BJ (cell line): ENCODE measurements around the gene MAN2A1. TPM values are rescaled to one million over a fixed set of nuclear protein-coding genes. Genes with fewer than 3 reads are reported as not detected.
A peak's percentile ranks its signal among the peaks of the same experiment; 100 is the strongest.

Experiments
- CTCF ChIA-PET: fragments of 350-600 bp; formaldehyde crosslinking; extraction: SDS; loops from one replicate; lab custom pipeline; 2021; ENCODE audit warnings: antibody characterized with exemption, inconsistent platforms; lab: Yijun Ruan, JAX
- POLR2A ChIA-PET: fragments of 300-600 bp; sonication (Branson Sonifier 250); formaldehyde crosslinking; extraction: SDS; loops from one replicate; lab custom pipeline; 2021; ENCODE audit warnings: antibody characterized with exemption; lab: Charles Lee
- DNase-seq: peaks from one replicate; pipeline ENCODE4 v3.0.0-alpha.2; 2011; ENCODE audit warnings: low read depth
- H3K27me3 ChIP-seq: 2 replicates; pipeline ENCODE4 v1.6.0; 2011; ENCODE audit warnings: low read length; ENCODE audit not compliant: control insufficient read depth, insufficient read depth
- H3K36me3 ChIP-seq: 2 replicates; pipeline ENCODE4 v1.5.1; 2011; ENCODE audit warnings: low read length; ENCODE audit not compliant: control insufficient read depth, insufficient read depth
- H3K4me3 ChIP-seq: 2 replicates; pipeline ENCODE4 v1.5.1; 2011; ENCODE audit warnings: low read depth, mild to moderate bottlenecking, control low read depth, low read length
- polyA minus RNA-seq: library from RNA; depleted of rRNA, polyadenylated mRNA; stranded (reverse); fragments of >200 nt; gene quantifications from 2 replicates; pipeline ENCODE4 v1.2.3, GENCODE V29; 2011; rRNA and poly(A)+ RNA removed
- polyA plus RNA-seq: library from polyadenylated mRNA; depleted of rRNA; stranded (reverse); fragments of >200 nt; gene quantifications from 2 replicates; pipeline ENCODE4 v1.2.3, GENCODE V29; 2011; rRNA removed
- TF ChIP-seq, protein P1 (sequence below): IDR thresholded peaks from 2 replicates; pipeline ENCODE4 v1.5.1; 2011; ENCODE audit warnings: low read depth, mild to moderate bottlenecking, control low read depth, inconsistent platforms, low read length, moderate library complexity; ENCODE audit not compliant: insufficient read depth

The MAN2A1 gene
- 18.4 and 36.4 TPM in 2 replicates for polyA plus RNA-seq
- polyA minus RNA-seq: 26.2 and 30.7 TPM in 2 replicates

DNA sequence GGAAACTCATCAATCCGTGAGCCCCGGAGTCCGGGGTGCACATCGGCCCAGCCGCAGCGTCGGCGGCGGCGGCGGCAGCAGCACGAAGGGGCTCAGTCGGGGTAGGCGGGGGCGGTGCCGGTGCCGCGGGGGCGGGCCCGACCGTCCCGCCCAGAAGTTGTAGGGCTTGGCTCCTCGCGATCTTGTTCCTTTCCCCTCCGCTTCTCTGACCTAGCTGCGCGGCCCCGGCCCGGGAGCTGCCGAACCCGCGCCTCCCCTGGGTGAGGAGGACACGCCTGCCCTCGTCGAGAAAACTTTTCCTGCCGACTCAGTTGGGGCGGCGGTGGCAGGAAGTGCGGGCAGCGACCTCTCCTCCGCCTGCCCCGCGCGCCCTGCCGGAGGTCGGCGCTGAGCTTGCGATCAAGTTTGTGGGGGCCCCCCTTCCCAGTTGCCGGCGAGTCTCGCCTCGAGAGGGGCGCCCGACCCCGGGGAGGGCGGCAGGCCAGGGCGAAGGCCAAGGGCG lies at the start of gene MAN2A1:
Gene MAN2A1, plus strand, starts transcription at position 188 of the 502 bp plus-strand sequence. CDS start 491 bp downstream, outside the sequence.
- Histone ChIP-seq H3K36me3 (no peaks in the 10 kb centered on the region), H3K27me3 (no peaks in the 10 kb centered on the region), H3K4me3 (peak within 1 kb of the TSS; percentile 79)
- no peak for DNase-seq
- TF ChIP-seq, protein P1, sequence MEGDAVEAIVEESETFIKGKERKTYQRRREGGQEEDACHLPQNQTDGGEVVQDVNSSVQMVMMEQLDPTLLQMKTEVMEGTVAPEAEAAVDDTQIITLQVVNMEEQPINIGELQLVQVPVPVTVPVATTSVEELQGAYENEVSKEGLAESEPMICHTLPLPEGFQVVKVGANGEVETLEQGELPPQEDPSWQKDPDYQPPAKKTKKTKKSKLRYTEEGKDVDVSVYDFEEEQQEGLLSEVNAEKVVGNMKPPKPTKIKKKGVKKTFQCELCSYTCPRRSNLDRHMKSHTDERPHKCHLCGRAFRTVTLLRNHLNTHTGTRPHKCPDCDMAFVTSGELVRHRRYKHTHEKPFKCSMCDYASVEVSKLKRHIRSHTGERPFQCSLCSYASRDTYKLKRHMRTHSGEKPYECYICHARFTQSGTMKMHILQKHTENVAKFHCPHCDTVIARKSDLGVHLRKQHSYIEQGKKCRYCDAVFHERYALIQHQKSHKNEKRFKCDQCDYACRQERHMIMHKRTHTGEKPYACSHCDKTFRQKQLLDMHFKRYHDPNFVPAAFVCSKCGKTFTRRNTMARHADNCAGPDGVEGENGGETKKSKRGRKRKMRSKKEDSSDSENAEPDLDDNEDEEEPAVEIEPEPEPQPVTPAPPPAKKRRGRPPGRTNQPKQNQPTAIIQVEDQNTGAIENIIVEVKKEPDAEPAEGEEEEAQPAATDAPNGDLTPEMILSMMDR: 0 out of 2 replicates have a peak, but pooled peaks have one; percentile 9
- POLR2A ChIA-PET: interaction anchor here (0.6 kb wide), 1 partner anchor 1945 kb away, joined by 3 read pairs; no protein-coding TSS in a partner anchor
- CTCF ChIA-PET: interaction anchor here (0.7 to 1.2 kb wide), 4 partner anchors 25 to 223 kb away, joined by 3 read pairs; no protein-coding TSS in a partner anchor

DNA sequence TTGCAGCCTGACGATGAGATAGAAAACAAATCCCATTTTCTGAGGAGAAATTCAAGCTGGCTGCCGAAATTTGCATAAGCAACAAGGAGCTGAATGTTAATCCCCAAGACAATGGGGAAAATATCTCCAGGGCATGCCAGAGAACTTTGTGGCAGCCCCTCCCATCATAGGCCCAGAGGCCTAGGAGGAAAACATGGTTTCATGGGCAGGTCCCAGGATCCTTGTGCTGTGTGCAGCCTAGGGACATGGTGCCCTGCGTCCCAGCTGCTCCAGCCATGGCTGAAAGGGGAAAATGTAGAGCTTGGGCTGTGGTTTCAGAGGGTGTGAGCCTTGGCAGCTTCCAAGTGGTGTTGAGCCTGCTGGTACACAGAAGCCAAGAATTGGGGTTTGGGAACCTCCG lies 48.8 kb upstream of the MAN2A1 start:
- ChIA-PET POLR2A (no interaction called here), CTCF (interaction anchor here (0.6 kb wide), 1 partner anchor 668 kb away, joined by 3 read pairs; no protein-coding TSS in a partner anchor)
- no peak overlapping the region for H3K4me3 ChIP-seq
- no peaks in the 10 kb centered on the region for H3K36me3 ChIP-seq
- H3K27me3 ChIP-seq: no peaks in the 10 kb centered on the region
- no peak for DNase-seq
- TF ChIP-seq, protein P1: no peak

DNA sequence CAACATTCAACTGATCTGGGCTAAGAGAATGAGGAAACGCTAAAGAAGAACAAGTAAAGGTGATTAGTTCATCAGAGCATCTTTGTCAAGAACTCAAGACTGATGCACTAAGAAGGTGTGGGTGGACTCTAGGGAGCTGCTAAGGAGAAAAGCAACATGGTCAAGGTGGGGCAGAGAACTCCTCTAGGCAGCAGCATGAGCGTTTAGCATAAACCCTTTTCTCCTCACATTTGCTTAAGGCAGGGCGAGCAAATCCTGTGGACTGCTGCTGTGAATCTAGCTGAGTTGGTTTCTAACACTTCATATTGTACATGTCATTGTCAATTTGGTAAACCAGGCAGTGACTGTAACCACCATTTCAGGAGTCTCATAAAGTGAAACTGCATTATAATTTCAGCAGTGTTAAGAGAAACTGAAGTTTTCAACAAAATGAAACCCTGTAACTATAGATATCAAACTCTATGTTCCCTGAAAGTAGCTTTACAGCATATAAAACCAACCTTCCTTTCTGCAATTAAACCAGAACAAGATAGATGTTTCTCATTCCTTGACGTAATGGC lies 45.9 kb upstream of the MAN2A1 start:
- H3K36me3 ChIP-seq: no peaks in the 10 kb centered on the region
- H3K27me3 ChIP-seq: no peaks in the 10 kb centered on the region
- POLR2A ChIA-PET: no interaction called here
- H3K4me3 ChIP-seq: no peak overlapping the region
- DNase-seq: no peak
- TF ChIP-seq, protein P1: no peak
- CTCF ChIA-PET: no interaction called here

DNA sequence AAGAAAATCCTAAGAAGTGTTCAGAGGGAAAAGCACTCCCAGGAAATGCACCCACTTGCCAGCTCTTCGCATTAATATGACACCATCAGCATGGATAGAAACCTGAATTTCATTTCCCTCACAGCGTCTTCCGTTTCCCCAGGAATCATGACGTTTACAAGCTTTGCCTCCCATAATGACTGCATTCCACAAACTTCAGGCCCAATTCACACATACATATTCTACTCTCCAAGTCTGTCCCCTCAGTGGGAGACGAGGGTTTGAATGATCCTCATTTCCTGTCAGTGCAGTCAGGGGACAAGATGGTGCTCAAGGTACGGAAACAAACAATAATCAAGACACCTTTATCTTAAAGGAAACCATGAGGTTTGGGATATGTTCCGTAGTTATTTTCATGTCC lies 44.9 kb upstream of the MAN2A1 start:
- ChIA-PET POLR2A (no interaction called here), CTCF (interaction anchor here (1.0 kb wide), 1 partner anchor 44 kb away, joined by 3 read pairs; no protein-coding TSS in a partner anchor)
- no peaks in the 10 kb centered on the region for H3K36me3 ChIP-seq
- DNase-seq: no peak
- H3K4me3 ChIP-seq: no peak overlapping the region
- no peaks in the 10 kb centered on the region for H3K27me3 ChIP-seq
- TF ChIP-seq, protein P1: no peak

DNA sequence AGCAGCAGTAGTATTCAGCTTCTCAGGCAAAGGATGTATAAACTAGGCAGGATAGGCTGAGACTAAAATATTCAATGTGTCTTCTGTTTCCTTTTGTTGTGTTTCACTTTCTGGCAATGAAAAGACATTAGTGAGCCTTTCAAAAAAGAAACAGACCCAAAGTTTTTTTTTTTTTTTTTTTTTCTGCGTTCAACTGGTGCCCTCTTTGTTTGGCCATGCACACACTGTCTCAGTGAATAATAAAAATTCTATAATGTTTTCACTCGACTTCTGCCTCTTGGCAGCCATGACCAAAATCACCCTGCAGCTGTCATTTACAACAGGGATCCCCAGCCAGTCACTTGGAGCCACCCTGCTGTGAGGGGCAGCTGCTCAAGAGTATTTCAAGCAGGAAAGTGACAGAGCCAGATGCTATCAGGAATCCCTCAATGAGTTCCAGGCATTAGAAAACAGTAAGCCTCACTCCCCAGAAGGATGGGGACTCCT lies 44.0 kb upstream of the MAN2A1 start:
- TF ChIP-seq, protein P1: no peak
- Histone ChIP-seq H3K4me3 (no peak overlapping the region), H3K36me3 (no peaks in the 10 kb centered on the region), H3K27me3 (no peaks in the 10 kb centered on the region)
- CTCF ChIA-PET: interaction anchor here (1.0 kb wide), 1 partner anchor 43 kb away, joined by 3 read pairs; no protein-coding TSS in a partner anchor
- POLR2A ChIA-PET: no interaction called here
- DNase-seq: no peak
